Activated CD4-positive, alpha-beta memory T cell treated with anti-CD3 and anti-CD28 coated beads, Interleukin-2, amount 10 ng/mL, durations not matched to agents 7 days and 5 days (primary cell): ENCODE data around the gene FRMPD4. TPM values are rescaled to one million over a fixed set of nuclear protein-coding genes. Genes with fewer than 3 reads are reported as not detected.

Experiments used
- CTCF ChIA-PET: fragments of 350-600 bp; sonication (Branson Sonifier 250); formaldehyde crosslinking; loops from one replicate; lab custom pipeline; 2021; ENCODE audit warnings: antibody characterized with exemption, inconsistent platforms; lab: Charles Lee
- POLR2A ChIA-PET: fragments of 350-600 bp; sonication (Branson Sonifier 250); formaldehyde crosslinking; loops from one replicate; lab custom pipeline; 2021; ENCODE audit warnings: antibody characterized with exemption; lab: Charles Lee
- DNase-seq: peaks from one replicate; pipeline ENCODE4 v3.0.0-alpha.2; 2020
- H3K27ac Mint-ChIP-seq: one replicate; pipeline ENCODE4 v1.8.0; 2021; ENCODE audit warnings: mild to moderate bottlenecking, mixed read lengths
- H3K27me3 Mint-ChIP-seq: one replicate; pipeline ENCODE4 v1.8.0; 2021; ENCODE audit warnings: mixed read lengths
- H3K36me3 Mint-ChIP-seq: one replicate; pipeline ENCODE4 v1.8.0; 2021; ENCODE audit warnings: low read depth, mixed read lengths
- H3K4me1 Mint-ChIP-seq: one replicate; pipeline ENCODE4 v1.8.0; 2021; ENCODE audit warnings: mixed read lengths
- H3K4me3 Mint-ChIP-seq: one replicate; pipeline ENCODE4 v1.8.0; 2021; ENCODE audit warnings: mild to moderate bottlenecking, mixed read lengths
- H3K9me3 Mint-ChIP-seq: one replicate; pipeline ENCODE4 v1.8.0; 2021; ENCODE audit warnings: mixed read lengths
- total RNA-seq, 2 experiments: library from RNA; stranded (reverse); gene quantifications; one replicate each; pipeline ENCODE4 v1.2.3, GENCODE V29; 2021

Gene FRMPD4
- total RNA-seq = not detected

DNA sequence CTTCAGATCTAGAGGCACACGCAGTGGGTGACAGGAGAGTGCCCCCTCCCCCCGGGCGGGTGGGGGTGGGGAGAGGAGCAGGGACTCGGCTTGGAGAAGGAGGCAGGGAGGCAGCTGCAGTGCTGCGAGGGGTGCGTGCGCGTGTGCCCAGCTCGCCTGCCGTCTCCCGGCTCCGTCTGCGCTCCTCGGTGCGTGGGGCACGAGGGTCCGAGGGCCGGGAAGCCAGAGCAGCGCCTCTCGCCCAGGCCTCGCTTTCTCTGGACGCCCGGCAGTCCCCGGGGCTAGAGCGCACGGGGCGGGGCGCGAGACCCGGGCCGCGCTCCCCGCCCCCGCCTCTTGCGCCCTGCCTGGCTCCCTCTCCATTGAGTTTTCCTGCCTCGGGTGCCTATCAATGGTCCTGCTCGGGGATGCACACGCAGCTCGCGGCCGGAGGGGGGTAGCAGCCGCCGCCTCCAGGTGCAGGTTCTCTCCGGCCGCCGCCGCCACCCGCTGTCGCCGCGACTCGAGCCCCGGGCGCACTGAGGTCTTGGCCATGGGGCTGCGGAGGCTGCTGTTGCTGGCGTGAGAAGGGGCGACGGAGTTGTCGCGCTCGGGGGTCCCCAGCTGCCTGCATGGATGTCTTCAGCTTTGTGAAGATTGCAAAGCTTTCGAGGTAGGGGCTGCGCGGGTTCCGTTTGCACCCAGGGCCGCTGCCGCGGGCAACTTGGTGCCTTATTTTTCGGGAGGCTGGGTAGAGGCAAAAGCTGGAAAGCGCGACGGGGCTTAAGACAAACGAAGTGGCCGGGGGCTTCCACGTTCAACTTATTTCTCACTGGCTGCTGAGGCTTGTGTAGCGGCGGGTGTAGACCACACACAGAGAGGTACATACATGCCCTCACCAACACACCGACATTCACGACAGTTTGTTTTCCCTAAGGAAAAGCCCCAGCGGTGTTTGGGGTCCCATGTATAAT lies at the start of gene FRMPD4:
Gene FRMPD4, plus strand, starts transcription at position 113 of the 953 bp plus-strand sequence. Its CDS starts 499 bp downstream, at position 612.
- Mint-ChIP-seq H3K4me1 (no peaks in the 10 kb centered on the region), H3K27me3 (peaks cover 16% of the 10 kb centered on the region), H3K27ac (no peak within 1 kb of the TSS), H3K36me3 (no peaks in the 10 kb centered on the region), H3K9me3 (no peaks in the 10 kb centered on the region), H3K4me3 (no peak within 1 kb of the TSS)
- DNase-seq = no peak
- ChIA-PET CTCF (no interaction called here), POLR2A (no interaction called here)

DNA sequence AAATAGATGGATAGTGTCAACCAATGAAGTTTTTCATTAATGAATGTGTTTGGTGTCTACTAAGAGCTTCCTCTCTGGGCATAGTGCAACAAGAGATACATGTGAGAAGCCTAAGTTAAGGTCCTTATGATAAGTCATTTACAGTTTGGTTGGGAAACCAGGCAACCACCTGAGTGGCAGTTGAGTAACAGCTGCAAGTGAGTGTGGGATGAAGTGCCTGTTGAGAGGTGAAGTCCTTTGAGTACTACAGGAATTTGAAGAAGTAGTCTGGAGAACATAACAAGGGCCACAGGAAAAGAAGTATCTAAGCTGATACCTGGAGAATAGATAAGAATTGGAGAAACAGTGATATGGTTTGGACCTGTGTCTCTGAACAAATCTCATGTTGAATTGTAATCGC lies 48.5 kb upstream of the FRMPD4 start:
- Mint-ChIP-seq H3K27me3 (no peaks in the 10 kb centered on the region), H3K36me3 (no peaks in the 10 kb centered on the region), H3K4me1 (no peaks in the 10 kb centered on the region), H3K4me3 (no peak overlapping the region), H3K9me3 (no peaks in the 10 kb centered on the region), H3K27ac (no peak overlapping the region)
- ChIA-PET POLR2A (no interaction called here), CTCF (no interaction called here)
- no peak for DNase-seq

DNA sequence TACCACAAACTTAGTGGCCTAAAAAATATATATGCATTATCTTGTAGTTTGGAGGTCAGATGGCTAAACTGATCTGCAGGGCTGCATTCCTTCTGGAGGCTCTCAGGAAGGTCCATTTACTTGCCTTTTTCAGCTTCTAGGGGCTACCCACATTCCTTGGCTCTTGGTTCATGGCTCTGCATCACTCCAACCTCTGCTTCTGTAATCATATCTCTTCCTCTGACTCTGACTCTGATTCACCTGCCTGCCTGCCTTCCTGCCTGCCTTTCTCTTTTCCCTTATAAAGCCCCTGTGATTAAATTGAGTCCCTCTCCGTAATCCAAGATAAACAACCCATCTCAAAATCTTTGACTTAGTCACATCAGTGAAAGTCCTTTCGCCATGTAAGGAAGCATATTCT lies 25.0 kb upstream of the FRMPD4 start:
- ChIA-PET CTCF (no interaction called here), POLR2A (no interaction called here)
- Mint-ChIP-seq H3K4me1 (no peaks in the 10 kb centered on the region), H3K27me3 (no peaks in the 10 kb centered on the region), H3K27ac (no peak overlapping the region), H3K4me3 (no peak overlapping the region), H3K36me3 (no peaks in the 10 kb centered on the region), H3K9me3 (no peaks in the 10 kb centered on the region)
- DNase-seq = no peak

DNA sequence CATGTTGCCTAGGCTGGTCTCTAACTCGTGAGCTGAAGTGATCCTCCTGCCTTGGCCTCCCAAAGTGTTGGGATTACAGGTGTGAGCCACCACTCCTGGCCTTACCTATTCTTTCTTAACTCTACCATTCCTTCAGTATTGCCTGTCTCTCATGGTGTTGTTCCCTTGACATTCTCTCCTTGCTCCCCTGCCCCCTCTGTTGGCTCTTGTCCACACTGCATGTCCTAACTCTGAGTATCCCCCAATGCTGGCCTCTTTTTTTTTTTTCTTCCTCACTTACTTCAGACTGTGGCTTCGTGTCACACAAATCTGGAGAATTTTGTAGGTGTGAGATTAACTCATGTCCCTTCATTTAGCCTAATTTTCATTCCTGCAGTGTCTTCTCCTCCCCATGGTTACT lies 22.9 kb upstream of the FRMPD4 start:
- POLR2A ChIA-PET = no interaction called here
- no peak for DNase-seq
- Mint-ChIP-seq H3K27ac (no peak overlapping the region), H3K4me1 (no peaks in the 10 kb centered on the region), H3K27me3 (no peaks in the 10 kb centered on the region), H3K36me3 (no peaks in the 10 kb centered on the region), H3K4me3 (no peak overlapping the region), H3K9me3 (no peaks in the 10 kb centered on the region)
- CTCF ChIA-PET = no interaction called here

DNA sequence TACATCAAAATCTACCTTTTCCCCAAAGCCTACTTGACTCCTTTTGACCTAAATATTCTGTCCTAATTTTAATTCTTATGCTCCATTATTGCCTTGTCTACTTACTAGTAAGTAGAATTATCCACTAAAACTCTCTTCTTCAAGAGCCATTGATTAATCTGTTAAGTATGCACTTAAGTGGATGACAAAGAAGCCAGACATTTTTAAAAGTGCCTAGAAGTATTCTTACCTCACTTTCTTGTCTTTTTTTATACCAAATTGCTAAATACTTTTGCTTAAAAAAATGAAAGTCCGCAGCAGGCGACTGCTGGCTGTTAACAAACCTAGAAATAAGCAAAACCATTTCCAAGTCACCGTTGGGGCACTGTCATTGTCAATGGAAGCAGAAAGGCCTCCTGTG lies 20.1 kb upstream of the FRMPD4 start:
- Mint-ChIP-seq H3K9me3 (no peaks in the 10 kb centered on the region), H3K4me3 (no peak overlapping the region), H3K27ac (no peak overlapping the region), H3K36me3 (no peaks in the 10 kb centered on the region), H3K27me3 (no peaks in the 10 kb centered on the region), H3K4me1 (no peaks in the 10 kb centered on the region)
- DNase-seq = no peak
- CTCF ChIA-PET = no interaction called here
- POLR2A ChIA-PET = no interaction called here

DNA sequence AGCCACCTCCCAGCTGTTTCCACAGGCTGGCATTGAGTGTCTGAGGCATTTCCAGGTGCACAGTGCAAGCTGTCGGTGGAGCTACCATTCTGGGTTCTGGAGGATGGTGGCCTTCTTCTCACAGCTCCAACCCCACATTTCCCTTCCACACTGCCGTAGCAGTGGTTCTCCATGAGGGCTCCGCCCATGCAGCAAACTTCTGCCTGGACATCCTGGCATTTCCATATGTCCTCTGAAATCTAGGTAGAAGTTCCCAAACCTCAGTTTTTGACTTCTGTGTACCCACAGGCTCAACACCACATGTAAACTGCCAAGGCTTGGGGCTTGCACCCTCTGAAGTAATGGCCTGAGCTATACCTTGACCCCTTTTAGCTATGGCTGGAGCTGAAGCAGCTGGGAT lies 10.3 kb upstream of the FRMPD4 start:
- H3K4me1 Mint-ChIP-seq = no peaks in the 10 kb centered on the region
- no peaks in the 10 kb centered on the region for H3K9me3 Mint-ChIP-seq
- H3K27ac Mint-ChIP-seq = no peak overlapping the region
- ChIA-PET CTCF (no interaction called here), POLR2A (no interaction called here)
- no peaks in the 10 kb centered on the region for H3K36me3 Mint-ChIP-seq
- H3K27me3 Mint-ChIP-seq = no peaks in the 10 kb centered on the region
- no peak for DNase-seq
- no peak overlapping the region for H3K4me3 Mint-ChIP-seq

DNA sequence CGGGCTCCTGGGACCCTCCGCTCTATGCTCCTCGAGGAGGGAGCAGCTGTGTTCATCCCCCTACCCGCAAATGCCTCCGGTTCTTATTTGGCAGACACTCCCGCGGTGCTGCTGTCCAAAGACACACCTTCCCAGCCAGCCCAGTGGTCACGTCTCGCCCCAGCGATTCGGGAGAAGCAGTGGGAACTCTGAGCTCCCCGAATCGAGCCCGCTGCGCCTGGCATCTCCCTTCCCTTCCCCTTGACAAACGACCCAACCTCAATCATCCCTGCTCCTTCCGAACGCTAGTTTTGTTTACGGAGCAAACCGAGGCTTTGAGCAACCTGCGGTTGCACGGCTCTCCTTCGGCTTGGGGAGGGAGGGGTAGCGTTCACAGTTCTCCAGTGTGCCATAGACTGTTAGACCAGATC lies 317 bp upstream of the FRMPD4 start:
- POLR2A ChIA-PET = no interaction called here
- Mint-ChIP-seq H3K4me3 (no peak overlapping the region), H3K36me3 (no peaks in the 10 kb centered on the region), H3K27me3 (peaks cover 16% of the 10 kb centered on the region), H3K4me1 (no peaks in the 10 kb centered on the region), H3K9me3 (no peaks in the 10 kb centered on the region), H3K27ac (no peak overlapping the region)
- no peak for DNase-seq
- CTCF ChIA-PET = no interaction called here

DNA sequence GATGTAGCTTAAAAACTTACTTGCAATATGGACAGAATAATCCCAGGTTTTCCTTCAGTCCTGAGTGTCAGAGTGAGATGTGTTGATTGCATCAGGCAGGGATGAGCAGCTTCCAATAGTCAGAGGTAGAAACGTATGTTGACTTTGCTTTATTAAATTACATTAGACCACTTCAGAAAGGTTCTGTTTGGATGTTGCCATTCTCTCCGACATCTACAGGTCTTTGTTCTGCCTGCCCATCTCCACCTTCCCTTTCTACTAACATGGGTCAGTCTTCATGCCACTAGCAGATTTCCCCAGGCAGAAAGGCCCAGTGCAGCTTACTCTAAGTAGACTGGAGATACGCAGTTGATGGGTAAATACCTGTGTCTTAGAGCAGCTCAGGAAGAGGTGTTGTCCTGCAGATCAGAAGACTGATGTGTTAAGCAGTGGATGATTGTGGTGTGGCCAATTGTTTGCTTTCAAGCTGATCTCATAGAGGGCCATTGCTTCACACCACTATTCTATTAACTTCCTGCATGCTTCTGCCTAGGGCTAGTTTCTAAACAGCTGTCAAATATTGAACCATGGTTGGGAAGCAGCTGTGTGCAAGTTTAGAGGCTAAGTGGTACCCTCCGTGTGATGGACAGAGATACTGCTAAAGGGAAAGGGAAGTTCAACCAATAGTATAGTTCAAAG lies 1.8 kb downstream of the FRMPD4 start:
- H3K36me3 Mint-ChIP-seq = no peaks in the 10 kb centered on the region
- no peaks in the 10 kb centered on the region for H3K4me1 Mint-ChIP-seq
- ChIA-PET POLR2A (no interaction called here), CTCF (no interaction called here)
- H3K9me3 Mint-ChIP-seq = no peaks in the 10 kb centered on the region
- peaks cover 16% of the 10 kb centered on the region for H3K27me3 Mint-ChIP-seq
- H3K27ac Mint-ChIP-seq = no peak overlapping the region
- H3K4me3 Mint-ChIP-seq = no peak overlapping the region
- no peak for DNase-seq

DNA sequence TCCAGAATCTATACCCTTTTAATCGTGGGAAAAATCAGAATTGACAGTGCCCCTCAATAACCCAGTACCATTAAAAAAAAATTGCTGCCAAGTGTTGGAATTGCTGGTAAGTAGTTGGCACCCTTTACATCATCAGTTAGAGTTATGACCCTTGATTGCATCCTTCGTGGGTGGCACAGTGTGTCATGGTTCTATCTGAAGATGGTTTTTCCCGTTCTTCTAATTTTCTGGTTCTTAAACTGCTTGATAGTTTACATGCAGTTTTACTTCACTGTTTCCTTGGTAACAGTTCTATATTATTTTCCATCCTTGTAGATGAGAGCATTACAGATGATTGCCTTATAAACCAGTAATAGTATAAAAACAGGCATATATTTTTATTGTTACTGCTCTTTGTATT lies 3.2 kb downstream of the FRMPD4 start:
- CTCF ChIA-PET = no interaction called here
- POLR2A ChIA-PET = no interaction called here
- H3K9me3 Mint-ChIP-seq = no peaks in the 10 kb centered on the region

DNA sequence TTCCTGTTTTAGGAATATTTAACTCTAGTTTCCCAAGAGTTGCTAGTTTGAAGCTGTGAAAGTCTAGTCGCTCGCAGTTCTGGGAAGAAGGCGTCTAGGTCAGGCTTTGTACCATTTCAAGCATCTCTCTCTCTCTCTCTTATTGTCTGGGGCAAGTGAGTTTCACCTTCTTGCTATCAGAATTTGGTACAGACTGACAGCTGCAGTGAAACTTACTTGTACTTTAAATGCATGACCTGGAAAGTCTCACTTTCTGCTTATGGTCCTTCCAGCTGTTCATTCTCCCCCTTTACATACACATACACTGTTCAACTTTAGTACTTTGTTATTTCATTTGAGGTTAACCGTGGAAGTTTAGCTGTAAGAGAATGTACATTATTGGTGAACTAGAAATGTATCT lies 4.4 kb downstream of the FRMPD4 start:
- H3K4me3 Mint-ChIP-seq = no peak overlapping the region
- no peaks in the 10 kb centered on the region for H3K9me3 Mint-ChIP-seq
- ChIA-PET CTCF (no interaction called here), POLR2A (no interaction called here)
- no peaks in the 10 kb centered on the region for H3K36me3 Mint-ChIP-seq
- H3K27me3 Mint-ChIP-seq = peaks cover 5% of the 10 kb centered on the region
- H3K27ac Mint-ChIP-seq = no peak overlapping the region
- DNase-seq = no peak
- no peaks in the 10 kb centered on the region for H3K4me1 Mint-ChIP-seq

More for the DNA sequence above, 3.2 kb downstream of the FRMPD4 start:
- Mint-ChIP-seq H3K27me3 (peaks cover 11% of the 10 kb centered on the region), H3K4me3 (no peak overlapping the region), H3K27ac (no peak overlapping the region), H3K4me1 (no peaks in the 10 kb centered on the region), H3K36me3 (no peaks in the 10 kb centered on the region)
- no peak for DNase-seq

DNA sequence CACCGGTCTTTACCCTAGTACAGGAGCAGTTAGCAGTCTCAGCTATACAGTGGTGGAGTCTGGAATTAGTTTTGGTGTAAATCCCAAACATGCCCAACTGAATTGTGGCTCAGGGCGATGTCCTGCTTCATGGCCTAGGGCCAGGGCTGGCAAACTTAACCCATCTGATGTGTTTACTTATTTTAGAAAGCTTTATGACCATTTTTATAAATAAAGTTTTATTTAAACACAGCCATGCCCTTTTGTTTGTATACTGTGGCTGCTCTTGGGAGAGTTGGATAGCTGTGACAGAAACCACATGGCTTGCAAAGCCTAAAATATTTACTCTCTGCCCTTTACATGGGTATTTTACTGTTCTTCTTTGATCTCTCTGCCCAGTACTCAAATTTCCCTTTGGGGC lies 7.1 kb downstream of the FRMPD4 start:
- Mint-ChIP-seq H3K9me3 (no peaks in the 10 kb centered on the region), H3K4me3 (no peak overlapping the region), H3K27ac (no peak overlapping the region), H3K36me3 (no peaks in the 10 kb centered on the region), H3K27me3 (no peaks in the 10 kb centered on the region), H3K4me1 (no peaks in the 10 kb centered on the region)
- POLR2A ChIA-PET = no interaction called here
- no peak for DNase-seq
- CTCF ChIA-PET = no interaction called here

DNA sequence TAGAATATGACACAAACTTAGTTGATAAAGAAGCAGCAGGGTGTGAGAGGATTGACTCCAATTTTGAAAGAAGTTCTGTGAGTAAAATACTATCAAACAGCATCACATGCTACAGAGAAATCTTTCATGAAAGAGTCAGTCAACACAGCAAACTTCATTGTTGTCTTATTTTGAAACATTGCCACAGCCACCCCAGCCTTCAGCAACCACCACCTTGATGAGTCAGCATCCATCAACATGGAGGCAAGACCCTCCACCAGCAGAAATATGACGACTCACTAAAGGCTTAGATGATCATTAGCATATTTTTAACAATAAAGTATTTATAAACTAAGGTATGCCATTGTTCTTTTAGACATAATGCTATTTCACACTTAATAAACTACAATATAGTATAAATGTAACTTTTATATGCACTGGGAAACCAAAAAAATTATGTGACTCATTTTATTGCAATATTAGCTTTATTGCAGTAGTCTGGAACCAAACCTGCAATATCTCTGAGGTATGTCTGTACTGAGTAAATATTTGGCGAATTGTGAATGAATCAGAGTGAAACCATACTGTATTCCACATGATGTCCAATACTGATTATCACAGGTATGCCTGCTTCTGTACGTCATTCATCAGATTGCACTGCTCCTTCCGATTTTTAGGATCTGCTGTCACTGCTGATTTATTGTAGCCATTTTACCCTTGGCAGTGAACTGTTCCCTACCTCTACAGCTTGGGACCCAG lies 11.6 kb downstream of the FRMPD4 start:
- Mint-ChIP-seq H3K27me3 (no peaks in the 10 kb centered on the region), H3K4me3 (no peak overlapping the region), H3K36me3 (no peaks in the 10 kb centered on the region), H3K9me3 (no peaks in the 10 kb centered on the region), H3K4me1 (no peaks in the 10 kb centered on the region), H3K27ac (no peak overlapping the region)
- POLR2A ChIA-PET = no interaction called here
- no peak for DNase-seq
- CTCF ChIA-PET = no interaction called here

DNA sequence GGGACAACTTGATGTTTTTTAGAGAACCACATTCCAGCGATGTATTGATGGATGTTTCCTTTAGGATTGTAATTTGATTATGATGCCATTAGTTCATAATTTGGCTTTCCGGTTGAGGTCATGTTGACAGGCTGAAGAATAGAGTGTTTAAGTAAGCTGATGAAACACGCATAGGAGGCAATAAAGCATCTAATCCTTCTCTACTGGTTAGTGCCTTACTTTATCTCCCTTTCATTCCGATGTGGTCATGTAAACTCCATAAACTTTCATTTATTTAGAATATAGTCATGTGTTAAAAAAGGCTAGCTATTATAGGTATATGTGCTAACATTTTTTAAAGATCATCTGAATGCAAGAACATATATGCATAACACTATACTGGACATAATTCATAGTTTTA lies 15.0 kb downstream of the FRMPD4 start:
- Mint-ChIP-seq H3K27ac (no peak overlapping the region), H3K27me3 (no peaks in the 10 kb centered on the region), H3K9me3 (no peaks in the 10 kb centered on the region), H3K36me3 (no peaks in the 10 kb centered on the region), H3K4me3 (no peak overlapping the region), H3K4me1 (no peaks in the 10 kb centered on the region)
- DNase-seq = no peak
- ChIA-PET CTCF (no interaction called here), POLR2A (no interaction called here)
